GM19193 (cell line): ENCODE results near the gene TAS1R3.
A peak's percentile ranks its signal among the peaks of the same experiment; 100 is the strongest.

Experiments used
- POLR2A ChIP-seq: IDR thresholded peaks from 4 replicates; pipeline ENCODE4 v1.6.1; 2011; ENCODE audit not compliant: insufficient read depth, insufficient read length; ENCODE audit errors: extremely low read depth

Gene TAS1R3

GRCh38 chr1:1302006-1302430 is 29.1 kb upstream of the TAS1R3 start:
- TF ChIP-seq POLR2A: no peak

DNA sequence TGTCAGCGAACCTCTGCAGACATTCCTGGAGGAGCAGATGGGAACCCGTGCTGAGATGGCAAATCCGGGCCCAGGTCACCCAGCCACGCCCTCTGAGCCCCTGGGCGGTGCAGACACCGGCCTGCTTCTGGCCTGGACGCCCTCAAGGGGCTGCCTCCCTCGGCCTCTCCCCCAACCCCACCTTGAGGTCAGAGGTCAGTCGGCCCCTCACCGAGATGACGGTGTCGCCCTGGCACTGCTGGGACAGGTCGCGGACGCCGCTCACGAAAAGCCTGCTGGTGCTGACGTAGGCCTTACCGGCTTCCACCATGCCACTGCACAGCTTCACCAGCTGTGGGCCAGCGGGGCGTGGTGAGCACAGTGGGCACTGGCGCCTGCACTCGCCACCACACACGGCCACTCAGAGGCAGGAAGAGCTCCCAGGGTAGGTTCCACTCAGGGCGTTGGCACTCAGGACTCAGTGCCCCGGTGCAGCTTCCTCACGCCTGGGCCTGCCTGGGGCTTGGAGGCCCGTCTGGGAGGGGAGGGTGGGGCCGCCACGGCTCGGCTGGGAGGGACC is 28.1 kb upstream of the TAS1R3 start:
- no peak for TF ChIP-seq POLR2A

GRCh38 chr1:1303736-1304135 is 27.3 kb upstream of the TAS1R3 start:
- no peak for TF ChIP-seq POLR2A

GRCh38 chr1:1304331-1305299 is 26.5 kb upstream of the TAS1R3 start:
- TF ChIP-seq POLR2A: no peak

GRCh38 chr1:1305300-1306069 is 25.6 kb upstream of the TAS1R3 start:
- TF ChIP-seq POLR2A: peak; percentile 23

GRCh38 chr1:1306070-1306660 is 24.9 kb upstream of the TAS1R3 start:
- TF ChIP-seq POLR2A: no peak

DNA sequence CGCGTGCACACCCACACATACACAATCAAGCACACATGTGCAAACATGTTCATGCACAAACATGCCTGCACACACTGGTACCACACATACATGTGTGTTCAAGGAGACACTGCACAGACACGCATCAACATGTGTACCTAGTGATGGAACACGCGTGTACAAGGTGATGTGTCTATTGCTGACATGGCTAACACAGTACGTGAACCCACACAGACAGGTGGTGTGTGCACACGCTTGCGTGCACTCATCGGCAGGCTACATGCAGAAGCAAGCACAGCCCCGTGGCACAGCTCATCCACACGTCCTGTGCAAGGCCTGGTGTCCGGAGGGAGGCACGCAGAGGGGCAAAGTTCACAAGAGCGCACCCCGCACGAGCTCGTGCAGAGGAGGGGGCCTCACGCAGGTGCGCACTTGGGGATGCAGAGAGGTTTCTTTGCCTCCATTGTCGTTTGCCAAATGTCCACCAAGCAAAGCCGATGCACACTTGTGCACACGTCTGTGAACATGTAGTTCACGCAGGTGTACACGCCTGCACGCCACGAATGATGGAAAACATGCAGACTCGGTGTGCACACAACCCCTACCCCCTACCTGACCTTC is 24.3 kb upstream of the TAS1R3 start:
- no peak for TF ChIP-seq POLR2A

DNA sequence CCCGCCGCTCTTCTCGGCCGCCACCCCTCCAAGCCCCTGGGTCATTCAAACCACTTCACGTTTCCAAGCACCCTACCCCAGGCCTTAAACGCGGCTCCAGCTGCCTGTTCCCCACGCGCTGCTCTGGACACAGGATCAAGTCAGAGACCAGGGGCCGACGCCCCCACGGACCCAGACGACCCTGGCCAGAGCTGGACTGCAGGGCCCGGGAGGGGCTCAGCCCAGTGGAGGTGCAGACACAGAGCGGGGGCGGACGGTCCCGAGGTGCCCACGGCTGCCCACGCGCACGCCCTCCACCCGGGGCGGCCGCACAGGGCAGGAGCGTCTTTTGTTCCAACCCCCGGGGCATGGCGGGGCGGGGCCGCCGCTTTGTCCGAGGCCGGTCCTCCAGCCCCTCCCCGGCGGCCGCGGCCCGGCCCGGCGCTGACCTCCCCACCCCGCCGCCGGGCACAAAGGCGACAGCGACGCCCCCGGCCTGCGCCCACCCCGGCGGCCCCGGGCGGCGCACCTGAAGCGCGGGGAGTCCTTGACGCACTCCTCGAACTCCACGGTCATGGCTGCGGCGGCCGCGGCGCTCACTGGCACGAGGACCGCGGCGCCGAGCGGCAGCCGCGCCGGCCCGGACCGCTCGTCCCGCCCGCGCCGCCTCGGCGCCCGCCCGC is 23.7 kb upstream of the TAS1R3 start:
- TF ChIP-seq POLR2A: no peak

DNA sequence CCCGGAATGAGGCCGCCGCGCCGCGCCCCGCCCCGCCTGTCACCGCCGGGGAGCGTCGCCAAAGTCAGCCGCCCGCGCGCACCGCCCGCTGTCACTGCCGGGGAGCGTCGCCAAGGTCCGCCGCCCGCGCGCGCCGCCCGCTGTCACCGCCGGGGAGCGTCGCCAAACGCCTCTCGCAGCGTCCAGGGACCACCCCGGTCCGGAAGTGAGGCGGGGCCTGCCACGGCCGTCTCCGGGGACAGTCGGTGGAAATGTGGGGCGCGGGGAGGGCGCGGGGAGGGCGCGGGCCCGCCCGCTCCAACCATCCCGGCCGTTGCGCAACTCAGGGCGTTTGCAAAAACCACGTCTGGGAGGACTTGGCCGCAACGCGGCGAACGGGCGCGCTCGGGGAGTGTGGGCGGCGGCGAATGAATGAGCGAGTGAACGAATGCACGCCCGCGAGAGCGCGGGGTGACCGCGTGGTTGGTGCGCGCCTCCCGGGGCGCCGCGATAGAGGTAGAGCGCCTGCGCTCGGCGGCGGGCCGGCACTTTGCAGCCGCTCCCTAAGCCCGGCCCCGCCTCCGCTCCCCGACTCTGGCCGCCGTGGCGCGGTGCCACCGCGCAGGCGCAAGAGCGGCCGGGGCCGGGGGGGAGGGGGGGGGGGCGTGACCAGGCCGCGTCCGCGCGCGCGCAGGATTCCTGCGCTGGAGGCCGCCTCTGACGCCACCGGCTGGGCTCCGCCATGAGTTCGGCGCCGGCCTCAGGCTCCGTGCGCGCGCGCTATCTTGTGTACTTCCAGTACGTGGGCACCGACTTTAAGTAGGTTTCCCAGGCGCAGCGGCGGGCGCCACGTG is 22.9 kb upstream of the TAS1R3 start, which contains the start of the genes ACAP3 and PUSL1:
ACAP3 (minus strand) TSS at position 8 of the 833 bp plus-strand sequence. CDS start 115 bp downstream, outside the sequence.
PUSL1 (plus strand) TSS at position 675 of the 833 bp plus-strand sequence; CDS start at position 722, 47 bp downstream.
- peak; percentile 63 for TF ChIP-seq POLR2A

DNA sequence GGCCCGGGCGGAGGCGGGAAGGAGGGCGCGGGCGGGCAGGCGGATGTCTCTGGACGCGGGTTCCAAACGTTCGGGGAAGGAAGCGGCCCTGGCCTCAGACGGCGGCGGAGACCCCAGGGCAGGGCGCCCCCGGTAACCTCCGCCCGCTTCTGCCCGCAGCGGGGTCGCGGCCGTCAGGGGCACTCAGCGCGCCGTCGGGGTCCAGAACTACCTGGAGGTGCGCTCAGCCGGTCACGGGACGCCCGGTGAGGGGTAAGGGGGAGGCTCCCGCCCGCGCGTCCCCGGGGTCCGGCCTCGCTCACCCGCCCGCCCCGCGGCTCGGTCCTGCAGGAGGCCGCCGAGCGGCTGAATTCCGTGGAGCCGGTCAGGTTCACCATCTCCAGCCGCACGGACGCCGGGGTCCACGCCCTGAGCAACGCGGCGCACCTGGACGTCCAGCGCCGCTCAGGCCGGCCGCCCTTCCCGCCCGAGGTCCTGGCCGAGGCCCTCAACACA is 22.3 kb upstream of the TAS1R3 start:
- no peak for TF ChIP-seq POLR2A

GRCh38 chr1:1309251-1310108 is 21.6 kb upstream of the TAS1R3 start:
- no peak for TF ChIP-seq POLR2A

DNA sequence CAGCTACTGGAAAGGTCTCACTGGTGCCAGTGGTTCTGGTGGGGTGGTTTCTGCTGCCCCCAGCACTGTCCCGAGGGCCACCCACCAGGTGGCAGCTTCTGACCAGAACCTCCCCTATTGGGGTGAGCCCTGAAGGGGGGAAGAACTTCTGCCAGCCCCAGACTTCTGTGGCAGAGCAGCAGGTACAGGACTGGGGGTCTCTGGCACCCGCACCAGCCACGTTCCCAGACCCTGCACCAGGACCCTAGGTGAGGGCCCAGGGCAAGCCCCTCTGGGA is 21.0 kb upstream of the TAS1R3 start:
- no peak for TF ChIP-seq POLR2A
